ENCODE results near the gene DNA2.
"Not testable (repeated sequence)": the region's sequence is repeated elsewhere in the genome, so short reads cannot be mapped to it uniquely, and the experiment has no call there.

Gene DNA2

DNA sequence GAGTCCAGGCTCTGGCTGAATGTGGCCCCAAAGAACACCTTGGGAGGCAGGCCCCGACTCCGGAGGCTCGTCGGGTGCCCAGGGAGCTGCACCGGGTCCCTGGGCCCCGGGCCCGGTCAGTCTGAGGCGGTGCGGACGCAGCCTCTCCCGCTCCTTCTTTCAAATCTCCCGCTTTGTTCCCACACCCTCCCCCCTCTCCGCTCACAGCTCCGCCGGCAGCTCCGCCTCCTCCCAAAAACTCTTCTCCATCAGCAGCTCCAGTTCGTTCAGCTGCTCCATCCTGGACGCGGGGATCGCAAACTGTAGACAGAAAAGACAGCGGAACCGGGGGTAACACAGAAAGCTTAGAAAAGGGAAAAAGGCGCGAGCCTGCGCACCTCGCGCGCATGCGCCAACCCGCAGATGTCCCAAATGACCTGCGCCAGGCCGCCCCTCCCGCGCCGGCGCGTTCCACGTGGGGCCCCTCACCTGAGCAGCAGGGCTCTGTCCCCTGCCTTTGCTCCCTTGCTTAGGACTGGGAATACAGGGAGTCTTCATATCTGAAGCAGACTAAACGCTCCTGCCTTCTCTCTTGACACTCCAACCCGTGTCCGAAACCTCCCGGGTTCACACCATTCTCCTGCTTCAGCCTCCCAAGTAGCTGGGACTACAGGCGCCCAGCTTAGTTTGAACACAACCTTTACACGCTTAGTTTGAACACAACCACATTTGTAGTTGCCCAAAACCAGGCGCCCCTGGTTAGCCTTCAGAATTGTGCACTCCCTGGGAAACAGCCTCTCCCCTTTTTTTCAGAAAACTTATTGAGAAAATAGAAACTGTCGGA, at the start of gene DNA2:
DNA2 (minus strand) TSS at position 388 of the 823 bp plus-strand sequence; CDS start at position 279, 109 bp downstream.
- peak; percentile 83 for DNase-seq

- not testable (repeated sequence) for DNase-seq
Measured at GRCh38 chr10:68518609-68519008, 46.8 kb upstream of the DNA2 start.

- no peak for DNase-seq
Measured at GRCh38 chr10:68517188-68517587, 45.4 kb upstream of the DNA2 start.

DNA sequence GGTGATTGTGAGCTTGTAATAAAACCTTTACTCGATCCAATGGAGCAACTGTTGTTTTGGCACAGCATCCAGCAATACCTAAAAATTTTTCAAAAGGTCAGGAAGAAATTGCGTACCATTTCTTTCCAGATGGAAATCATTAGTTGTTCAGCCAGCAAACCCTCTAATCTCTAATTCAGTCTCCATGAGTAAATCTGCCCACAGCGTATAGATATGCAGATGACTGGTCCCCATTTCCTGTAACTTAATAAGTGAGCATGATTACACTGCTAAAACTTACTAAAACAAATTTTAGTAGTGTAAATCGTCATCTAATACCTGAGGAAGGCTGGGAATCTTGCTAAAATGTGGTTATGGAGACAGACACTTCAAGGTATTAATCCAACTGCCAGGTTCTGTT, 45.0 kb upstream of the DNA2 start:
- DNase-seq = no peak

DNA sequence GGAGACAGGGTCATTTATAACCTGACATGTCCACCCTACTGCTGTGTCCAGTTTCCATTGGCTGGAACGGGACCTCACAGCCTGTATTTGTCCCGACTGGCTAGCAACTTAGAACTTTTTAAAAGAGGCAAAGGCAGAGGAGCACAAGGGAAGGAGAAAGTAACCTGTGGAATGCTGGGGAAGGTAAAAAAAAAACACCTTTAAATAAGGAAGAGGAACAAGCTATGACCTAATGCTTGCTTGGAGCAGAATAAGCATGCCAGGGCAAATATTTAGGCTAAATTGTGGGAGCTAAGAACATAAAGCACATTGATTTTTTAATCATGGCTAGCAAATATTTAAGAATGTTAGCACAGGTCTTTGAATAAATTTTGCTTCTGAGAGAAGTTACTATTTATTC, 44.4 kb upstream of the DNA2 start:
- not testable (repeated sequence) for DNase-seq

DNA sequence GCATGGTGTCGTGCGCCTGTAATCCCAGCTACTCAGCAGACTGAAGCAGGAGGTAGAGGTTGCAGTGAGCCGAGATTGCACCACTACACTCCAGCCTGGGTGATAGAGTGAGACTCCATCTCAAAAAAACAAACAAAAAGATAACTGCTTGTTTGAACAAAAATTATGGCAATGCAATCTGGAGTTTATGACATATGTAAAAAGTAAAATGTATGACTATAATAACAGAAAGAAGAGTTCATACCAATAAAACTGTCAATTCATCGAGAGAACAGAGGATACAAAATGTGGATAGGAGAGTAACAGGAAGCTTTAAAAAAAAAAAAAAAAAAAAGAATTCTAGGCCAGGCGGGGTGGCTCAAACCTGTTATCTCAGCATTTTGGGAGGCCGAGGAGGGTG, 36.3 kb upstream of the DNA2 start:
- no peak for DNase-seq

DNA sequence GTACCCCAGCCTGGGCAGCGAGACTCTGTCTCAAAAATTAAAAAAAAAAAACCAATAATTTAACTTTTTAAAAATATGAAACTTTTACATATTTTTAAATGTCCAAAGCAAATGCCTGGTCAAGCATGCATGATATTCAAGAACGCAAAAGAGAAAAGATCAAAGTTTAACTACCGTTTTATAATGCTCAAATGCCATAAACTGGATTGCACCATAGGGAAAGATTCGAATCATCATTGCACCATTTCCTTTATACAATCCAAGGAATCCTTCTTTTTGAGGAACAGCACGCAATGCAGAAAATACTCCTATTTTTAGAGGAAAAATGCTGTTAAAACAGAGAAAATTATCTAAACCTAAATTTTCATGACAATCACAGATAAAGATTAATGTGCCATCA, 34.6 kb upstream of the DNA2 start:
- DNase-seq = no peak

DNA sequence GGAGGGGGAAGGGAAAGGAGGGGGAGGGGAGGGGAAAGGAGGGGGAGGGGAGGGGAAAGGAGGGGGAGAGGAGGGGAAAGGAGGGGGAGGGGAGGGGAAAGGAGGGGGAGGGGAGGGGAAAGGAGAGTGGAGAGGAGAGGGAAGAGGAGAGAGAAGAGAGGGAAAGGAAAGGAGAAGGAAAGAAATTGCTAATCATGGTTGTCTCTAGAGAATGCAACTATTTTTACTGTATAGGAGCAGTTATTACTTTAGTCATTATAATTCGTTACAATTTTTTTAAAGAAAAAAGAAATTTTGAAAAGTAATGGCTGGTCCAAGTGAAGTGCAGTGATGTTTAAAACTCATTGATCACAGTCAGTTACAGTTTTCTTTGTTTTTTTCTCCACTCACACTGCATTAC, 31.1 kb upstream of the DNA2 start:
- no peak for DNase-seq

GRCh38 chr10:68501691-68502090, 29.9 kb upstream of the DNA2 start:
- no peak for DNase-seq

DNA sequence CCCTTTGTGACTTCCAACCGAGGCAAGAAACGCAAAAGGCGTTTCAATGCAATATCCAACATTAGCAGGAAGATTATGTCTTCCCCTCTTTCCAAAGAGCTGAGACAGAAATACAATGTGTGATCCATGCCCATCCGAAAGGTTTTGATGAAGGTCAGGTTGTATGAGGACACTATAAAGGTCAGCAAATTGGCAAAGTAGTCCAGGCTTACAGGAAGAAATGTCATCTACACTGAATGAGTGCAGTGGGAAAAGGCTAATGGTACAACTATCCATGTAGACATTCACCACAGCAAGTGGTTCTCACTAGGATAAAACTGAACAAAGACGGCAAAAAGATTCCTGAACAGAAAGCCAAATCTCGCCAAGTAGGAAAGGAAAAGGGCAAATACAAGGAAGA, 27.8 kb upstream of the DNA2 start:
- DNase-seq = no peak

- no peak for DNase-seq
Measured at GRCh38 chr10:68496072-68496471, 24.3 kb upstream of the DNA2 start.

- no peak for DNase-seq
Measured at GRCh38 chr10:68492118-68492517, 20.3 kb upstream of the DNA2 start.

GRCh38 chr10:68489919-68490318, 18.1 kb upstream of the DNA2 start:
- no peak for DNase-seq

GRCh38 chr10:68474021-68474420, 2.2 kb upstream of the DNA2 start:
- DNase-seq = no peak

DNA sequence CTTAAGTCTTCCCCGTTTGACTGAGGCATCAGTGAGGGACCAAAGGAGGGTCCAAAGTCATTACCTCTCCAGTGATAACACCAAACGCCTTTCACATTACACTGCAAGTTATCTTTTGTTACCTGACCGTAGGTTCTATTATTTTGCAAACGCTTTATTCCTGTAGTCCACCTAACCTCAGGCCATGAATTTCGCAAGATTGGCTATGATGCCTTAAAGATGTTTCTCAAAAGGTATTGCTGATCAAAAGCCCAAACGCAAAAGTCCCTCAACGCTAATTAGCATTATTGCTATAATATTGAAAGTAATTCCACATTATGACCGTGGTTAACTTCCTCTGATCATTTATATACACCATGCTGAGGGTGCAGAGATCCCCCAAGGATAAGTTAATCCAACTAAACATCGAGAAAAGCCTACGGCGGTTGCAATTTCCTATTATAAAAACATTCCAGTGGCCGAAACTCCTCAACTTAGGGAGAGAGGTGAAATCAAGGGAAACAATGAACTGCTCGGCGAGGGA, 649 bp downstream of the DNA2 start:
- DNase-seq = no peak

DNA sequence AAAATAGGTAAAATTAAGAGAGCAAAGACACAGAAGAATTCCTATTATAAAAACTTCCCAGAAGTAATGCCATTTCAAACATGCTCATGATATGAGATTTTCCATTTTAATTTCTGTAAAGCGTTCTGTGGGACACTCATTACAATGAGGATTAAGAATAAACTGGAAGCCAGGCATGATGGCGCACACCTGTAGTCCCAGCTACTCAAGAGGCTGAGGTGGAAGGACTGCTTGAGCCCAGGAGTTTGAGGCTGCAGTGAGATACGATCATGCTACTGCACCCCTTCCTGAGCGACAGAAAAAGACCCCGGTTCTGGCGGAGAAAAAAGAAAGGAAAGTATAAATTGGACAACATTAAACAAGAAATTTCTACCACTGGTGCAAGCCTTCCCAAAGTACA, 1.5 kb downstream of the DNA2 start:
- no peak for DNase-seq

GRCh38 chr10:68469838-68470237, 1.9 kb downstream of the DNA2 start:
- no peak for DNase-seq

GRCh38 chr10:68464729-68465128, 7.0 kb downstream of the DNA2 start:
- DNase-seq = not testable (repeated sequence)

DNA sequence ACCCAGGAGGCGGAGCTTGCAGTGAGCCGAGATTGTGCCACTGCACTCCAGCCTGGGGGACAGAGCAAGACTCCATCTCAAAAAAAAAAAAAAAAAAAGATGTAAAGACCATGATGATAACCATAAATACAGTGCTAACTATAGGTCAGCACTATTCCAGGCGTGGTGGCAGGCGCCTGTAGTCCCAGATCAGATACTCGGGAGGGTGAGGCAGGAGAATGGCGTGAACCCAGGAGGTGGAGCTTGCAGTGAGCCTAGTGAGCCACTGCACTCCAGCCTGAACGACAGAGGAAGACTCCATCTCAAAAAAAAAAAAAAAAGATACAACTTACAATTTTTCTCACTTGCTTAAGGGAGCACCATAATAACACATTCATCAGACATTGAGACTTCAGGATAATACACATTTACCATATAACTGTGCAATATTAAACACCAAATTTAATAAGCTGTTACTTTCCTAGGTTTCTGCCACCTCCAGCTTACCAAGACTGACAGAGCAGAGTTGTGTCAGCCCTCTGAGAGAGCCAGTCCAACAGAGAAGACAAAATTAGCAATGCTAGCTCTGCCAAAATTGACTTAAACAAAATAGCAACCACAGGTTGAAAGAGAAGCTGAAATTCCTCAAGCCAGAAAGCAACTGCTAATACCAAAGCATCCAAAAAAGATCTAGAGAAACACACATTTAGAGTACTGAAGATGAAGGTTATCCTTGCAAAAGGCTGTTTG, 8.2 kb downstream of the DNA2 start:
- DNase-seq = no peak

- no peak for DNase-seq
Measured at GRCh38 chr10:68462536-68462935, 9.2 kb downstream of the DNA2 start.

GRCh38 chr10:68461032-68461431, 10.7 kb downstream of the DNA2 start:
- no peak for DNase-seq

GRCh38 chr10:68449698-68450097, 22.1 kb downstream of the DNA2 start:
- DNase-seq = peak; percentile 8

DNA sequence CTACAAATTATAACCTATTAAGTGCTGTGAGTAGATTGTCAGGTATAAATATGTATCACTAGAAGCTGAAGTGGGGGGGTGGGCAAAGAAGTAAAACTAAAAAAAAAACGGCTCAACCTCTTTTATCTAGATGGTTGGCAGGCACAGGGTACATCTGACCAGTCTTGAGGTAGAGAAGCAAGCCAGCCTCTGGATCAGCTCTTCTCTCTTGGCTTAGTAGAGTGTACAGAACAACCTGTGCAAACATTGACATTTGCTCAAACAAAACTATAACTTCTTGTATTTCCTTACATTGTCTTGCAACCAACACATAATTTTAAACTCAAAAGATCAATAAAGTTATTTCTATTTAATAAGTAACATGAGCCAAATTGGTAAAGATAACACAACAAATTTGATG, 25.6 kb downstream of the DNA2 start:
- DNase-seq = no peak

- no peak for DNase-seq
Measured at GRCh38 chr10:68442971-68443370, 28.8 kb downstream of the DNA2 start.

All from kidney glomerular epithelial cell (primary cell).